ENCODE results near the gene SLC4A7.

DNA sequence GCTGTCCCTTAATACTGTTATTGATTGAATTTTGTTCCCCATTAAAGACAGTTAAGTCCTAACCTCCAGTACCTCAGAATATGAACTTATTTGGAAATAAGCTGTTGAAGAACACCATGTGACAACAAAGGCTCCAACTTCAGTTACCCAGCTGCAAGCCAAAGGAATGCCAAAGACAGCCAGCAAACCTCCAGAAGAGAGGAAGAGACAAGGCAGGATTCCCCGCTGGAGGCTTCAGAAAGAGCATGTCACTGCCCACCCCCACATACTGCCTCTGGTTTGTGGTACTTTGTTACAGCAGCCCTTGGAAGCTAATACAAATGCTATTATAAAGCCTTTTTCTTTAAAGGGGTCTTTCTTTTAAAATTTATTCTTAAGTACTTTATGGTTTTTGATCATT lies 96.6 kb downstream of the SLC4A7 start:
- TF ChIP-seq POLR2A (IDR thresholded peaks at IDR 0.05; ENCODE audit: low read length) (no peak), GATA1 (IDR thresholded peaks at IDR 0.05; ENCODE audit: low read depth, low read length) (no peak)

Data from erythroblast (primary cell).